Esophagus muscularis mucosa (tissue), 4 donors: Measurements from ENCODE around the gene EPHA2. TPM values are rescaled to one million over a fixed set of nuclear protein-coding genes. Genes with fewer than 3 reads are reported as not detected.

Experiments used
- DNase-seq: peaks from one replicate; pipeline ENCODE4 v3.0.0-alpha.2; 2017; ENCODE audit errors: extremely low spot score
- H3K27ac ChIP-seq, 4 donors: fragments of 200-600 bp; sonication (generic); replicated peaks in 1 of 4; 1 replicate in 3 of 4; 2 replicates in 1 of 4; pipeline ENCODE4 v1.5.1; 2016 to 2019; ENCODE audit warnings: mild to moderate bottlenecking in 1 of 4
- H3K27me3 ChIP-seq, 4 donors: fragments of 200-600 bp; sonication (generic); one replicate each; pipeline versions ENCODE4 v1.5.1 to v1.6.0; 2016 to 2019
- H3K36me3 ChIP-seq, 4 donors: fragments of 200-600 bp; sonication (generic); one replicate each; pipeline ENCODE4 v1.5.1; 2016 to 2019
- H3K4me1 ChIP-seq, 4 donors: fragments of 200-600 bp; sonication (generic); one replicate each; pipeline ENCODE4 v1.5.1; 2016 to 2019
- H3K4me3 ChIP-seq, 4 donors: fragments of 200-600 bp; sonication (generic); 1 replicate in 2 of 4; 2 replicates in 2 of 4; pipeline ENCODE4 v1.5.1; 2016 to 2019; ENCODE audit warnings: mild to moderate bottlenecking in 4 of 4, moderate library complexity in 1 of 4
- H3K9me3 ChIP-seq, 4 donors: fragments of 200-600 bp; sonication (generic); 1 replicate in 3 of 4; 2 replicates in 1 of 4; pipeline ENCODE4 v1.5.1; 2016 to 2019
- CTCF ChIP-seq, 3 experiments: fragments of 200-600 bp in 2 of 3; fragments of 450-650 bp in 1 of 3; sonication (generic) in 2 of 3; IDR thresholded peaks; one replicate each; pipeline ENCODE4 v1.5.1; 2017 to 2019; ENCODE audit warnings: antibody characterized with exemption in 3 of 3, mild to moderate bottlenecking in 2 of 3, moderate library complexity in 1 of 3
- EP300 ChIP-seq: sonication (generic); formaldehyde crosslinking; IDR thresholded peaks from one replicate; pipeline ENCODE4 v1.6.1; 2017; ENCODE audit warnings: antibody characterized with exemption
- POLR2A ChIP-seq: fragments of 450-650 bp; IDR thresholded peaks from one replicate; pipeline ENCODE4 v1.6.1; 2017; ENCODE audit warnings: antibody characterized with exemption, moderate library complexity, mild to moderate bottlenecking, low read depth
- POLR2AphosphoS5 ChIP-seq, 2 donors: sonication (generic); formaldehyde crosslinking; IDR thresholded peaks; one replicate each; pipeline ENCODE4 v1.6.1; 2017; ENCODE audit warnings: antibody characterized with exemption in 2 of 2
- WGBS: methylation state at CpG from one replicate; pipeline ENCODE4 v1.1.5; 2018; 5-methylcytosine and 5-hydroxymethylcytosine counted together
- intact Hi-C: fragments of 100-400 bp; cut with DNase I; formaldehyde crosslinking; loops from one replicate; pipeline ENCODE4 v1.15.1; 2023
- total RNA-seq, 4 donors: library from RNA; depleted of rRNA; stranded (reverse); fragments of >200 nt; gene quantifications; one replicate each; pipeline versions ENCODE4 v1.1.0 to v1.2.1, GENCODE V29; 2016

Gene EPHA2
- total RNA-seq, 4 donors from 2014 or later: 5.8 to 15.7 (median 11.3) TPM

GRCh38 chr1:16174886-16175598, 19.2 kb upstream of the EPHA2 start:
- intact Hi-C loops: no loop called here
- DNase-seq: no peak
- H3K9me3 ChIP-seq: no peaks in the 10 kb centered on the region
- H3K4me3 ChIP-seq: no peak overlapping the region
- H3K36me3 ChIP-seq: no peaks in the 10 kb centered on the region
- H3K4me1 ChIP-seq: peaks cover 37 to 66% (median 60%) of the 10 kb centered on the region in 4 donors
- no peaks in the 10 kb centered on the region for H3K27me3 ChIP-seq
- WGBS: 57% methylated on average over 7 of the region's 22 CpGs
- TF ChIP-seq CTCF (IDR thresholded peaks at IDR 0.05) (no peak), POLR2AphosphoS5 (IDR thresholded peaks at IDR 0.05) (no peak), EP300 (no peak), POLR2A (no peak)
- peak overlapping the region; percentile 83 to 89 (median 84) for H3K27ac ChIP-seq

- H3K27me3 ChIP-seq: no peaks in the 10 kb centered on the region
- no peak for TF ChIP-seq POLR2AphosphoS5 (IDR thresholded peaks at IDR 0.05)
- TF ChIP-seq EP300: no peak
- no peak for TF ChIP-seq POLR2A
- no peak for TF ChIP-seq CTCF (IDR thresholded peaks at IDR 0.05)
- no peak for DNase-seq
- WGBS: 87% methylated on average over 9 of the region's 9 CpGs
- H3K4me3 ChIP-seq: no peak overlapping the region
- H3K27ac ChIP-seq: peak overlapping the region in 3 of 4 donors; percentile 83 to 89 (median 85)
- H3K36me3 ChIP-seq: no peaks in the 10 kb centered on the region
- intact Hi-C loops: no loop called here
- H3K4me1 ChIP-seq: peaks cover 37 to 64% (median 60%) of the 10 kb centered on the region in 4 donors
- no peaks in the 10 kb centered on the region for H3K9me3 ChIP-seq
These were observed 18.5 kb upstream of the EPHA2 start for GRCh38 chr1:16174261-16174868.

GRCh38 chr1:16173447-16174260, 17.8 kb upstream of the EPHA2 start:
- intact Hi-C loops: no loop called here
- H3K36me3 ChIP-seq: no peaks in the 10 kb centered on the region
- H3K27me3 ChIP-seq: no peaks in the 10 kb centered on the region
- H3K27ac ChIP-seq: peak overlapping the region in 3 of 4 donors; percentile 7 to 45 (median 39)
- TF ChIP-seq CTCF (IDR thresholded peaks at IDR 0.05): no peak
- no peak for TF ChIP-seq POLR2AphosphoS5 (IDR thresholded peaks at IDR 0.05)
- WGBS: 68% methylated on average over 4 of the region's 12 CpGs
- H3K4me1 ChIP-seq: peaks cover 37 to 58% (median 54%) of the 10 kb centered on the region in 4 donors
- no peak overlapping the region for H3K4me3 ChIP-seq
- DNase-seq: no peak
- H3K9me3 ChIP-seq: no peaks in the 10 kb centered on the region

- no peaks in the 10 kb centered on the region for H3K9me3 ChIP-seq
- intact Hi-C loops: no loop called here
- no peak overlapping the region for H3K4me3 ChIP-seq
- peak overlapping the region in 3 of 4 donors; percentile 7 to 45 (median 39) for H3K27ac ChIP-seq
- H3K27me3 ChIP-seq: no peaks in the 10 kb centered on the region
- H3K4me1 ChIP-seq: peaks cover 39 to 59% (median 52%) of the 10 kb centered on the region in 4 donors
- no peak for DNase-seq
- TF ChIP-seq POLR2A (no peak), CTCF (IDR thresholded peaks at IDR 0.05) (no peak), POLR2AphosphoS5 (IDR thresholded peaks at IDR 0.05) (peak in 1 of 2 donors; percentile 13)
- WGBS: 86% methylated on average over 14 of the region's 14 CpGs
- H3K36me3 ChIP-seq: no peaks in the 10 kb centered on the region
These were observed 17.1 kb upstream of the EPHA2 start for GRCh38 chr1:16172964-16173446.
